ENCODE results near the gene GMPPA.

DNA sequence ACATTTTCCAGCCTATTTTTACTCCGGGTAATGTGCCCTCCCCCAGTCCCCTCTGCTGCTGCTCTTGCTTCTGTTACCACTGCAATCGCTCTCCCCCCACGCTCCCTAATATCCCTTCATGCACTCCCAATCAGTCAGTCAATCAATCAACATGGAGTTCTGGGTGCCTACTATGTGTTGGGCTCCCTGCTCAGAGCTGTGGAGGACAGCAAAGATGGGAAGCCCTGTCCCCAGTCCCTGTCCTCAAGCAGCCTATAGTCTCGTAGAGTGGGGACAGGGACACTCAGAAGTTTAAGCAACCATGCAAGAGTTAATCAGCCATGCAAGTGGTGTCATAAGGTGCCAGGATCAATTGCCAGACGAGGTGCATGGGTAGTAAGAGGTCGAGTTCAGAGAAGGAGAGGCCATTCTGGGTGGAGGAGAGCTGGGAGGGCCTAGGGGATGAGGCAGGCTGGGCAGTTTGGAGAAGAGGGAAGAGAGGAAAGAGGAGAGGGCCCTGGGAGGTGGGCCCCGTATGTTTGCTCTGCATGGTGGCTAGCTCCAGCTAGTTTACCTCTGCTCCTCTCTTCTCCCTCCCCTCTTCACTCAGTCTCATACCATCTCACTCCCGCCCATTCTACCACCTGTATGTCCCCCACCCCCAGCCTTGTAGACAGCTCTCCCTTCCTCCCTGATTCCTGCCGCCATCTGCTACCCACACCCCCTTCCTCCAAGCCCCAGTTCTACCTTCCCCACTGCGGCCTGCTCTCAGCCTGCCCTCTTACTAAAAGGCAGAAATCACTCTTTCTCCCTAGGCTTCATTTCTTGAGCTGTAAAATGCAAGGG, 19.5 kb downstream of the GMPPA start:
- TF ChIP-seq GATA3 (IDR thresholded peaks at IDR 0.05; ENCODE audit: low read depth, low read length) (no peak), GATA2 (IDR thresholded peaks at IDR 0.05; ENCODE audit: low read depth, low read length) (no peak)

Measured in SH-SY5Y (cell line).